Activated CD4-positive, CD25-positive, alpha-beta regulatory T cell treated with anti-CD3 and anti-CD28 coated beads, Interleukin-2, amount 50 U/mL, for 16 hours (primary cell): Measurements from ENCODE around the gene MICA.
A peak's percentile ranks its signal among the peaks of the same experiment; 100 is the strongest.
"Not testable (repeated sequence)": the region's sequence is repeated elsewhere in the genome, so short reads cannot be mapped to it uniquely, and the experiment has no call there.

ENCODE experiments used
- DNase-seq: peaks from one replicate; pipeline ENCODE4 v3.0.0-alpha.2; 2020; ENCODE audit warnings: low read depth, low spot score

MICA gene

DNA sequence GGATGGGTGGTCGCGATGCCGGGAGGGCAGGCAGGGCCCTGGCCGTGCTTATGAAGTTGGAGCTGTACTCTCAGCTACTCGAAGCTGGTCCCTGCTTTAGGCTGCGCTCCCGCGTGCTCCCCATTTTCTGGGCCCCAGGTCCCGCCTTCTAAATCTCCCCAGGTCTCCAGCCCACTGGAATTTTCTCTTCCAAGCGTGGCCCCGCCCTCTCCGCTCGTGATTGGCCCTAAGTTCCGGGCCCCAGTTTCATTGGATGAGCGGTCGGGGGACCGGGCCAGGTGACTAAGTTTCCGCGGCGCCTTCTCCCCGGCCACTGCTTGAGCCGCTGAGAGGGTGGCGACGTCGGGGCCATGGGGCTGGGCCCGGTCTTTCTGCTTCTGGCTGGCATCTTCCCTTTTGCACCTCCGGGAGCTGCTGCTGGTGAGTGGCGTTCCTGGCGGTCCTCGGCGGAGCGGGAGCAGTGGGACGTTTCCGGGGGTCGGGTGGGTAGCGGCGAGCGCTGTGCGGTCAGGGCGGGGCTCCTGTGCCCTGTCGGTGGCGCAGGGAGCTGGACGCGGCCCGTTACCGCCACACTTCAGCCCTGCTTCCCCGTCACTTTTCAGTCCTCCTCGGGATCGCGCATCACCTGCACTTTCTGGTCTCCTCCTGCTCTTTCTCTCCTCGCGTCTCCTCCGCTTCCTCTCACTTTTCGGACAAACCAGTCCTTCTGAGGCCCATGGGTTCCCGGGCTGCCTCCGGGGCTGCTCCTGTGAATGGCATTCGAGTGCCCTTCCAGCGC lies at the start of gene MICA:
Gene MICA, plus strand, starts transcription at position 313 of the 778 bp plus-strand sequence. Its CDS starts 38 bp downstream, at position 351.
- peak; percentile 50 for DNase-seq

DNA sequence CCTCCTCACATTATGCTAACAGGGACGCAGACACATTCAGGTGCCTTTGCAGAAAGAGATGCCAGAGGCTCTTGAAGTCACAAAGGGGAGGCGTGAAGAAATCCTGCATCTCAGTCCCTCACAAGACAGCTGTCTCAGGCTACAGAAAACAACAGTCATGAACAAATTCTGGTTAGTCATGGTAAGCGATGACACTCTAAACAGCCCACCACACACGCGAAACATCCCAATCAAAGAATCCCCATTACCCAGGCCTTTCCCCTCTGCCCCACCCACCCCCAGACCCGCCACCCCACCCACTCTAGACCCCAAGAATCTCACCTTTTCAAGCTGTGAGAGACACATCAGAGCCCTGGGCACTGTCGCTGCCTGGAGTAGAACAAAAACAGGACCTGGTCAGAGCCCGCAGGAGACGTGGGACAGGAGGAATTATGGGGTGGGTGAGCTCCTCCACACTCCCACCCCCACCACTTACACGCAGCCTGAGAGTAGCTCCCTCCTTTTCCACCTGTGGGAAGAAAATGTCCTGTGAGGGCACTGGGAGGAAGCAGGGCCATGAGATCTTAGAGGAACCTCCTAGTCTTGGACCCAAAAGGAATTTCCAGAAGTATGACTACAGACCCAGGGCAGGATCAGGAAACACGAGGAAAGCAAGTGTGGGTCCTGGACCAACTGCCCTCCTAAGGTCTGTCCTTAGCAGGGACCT lies 49.1 kb upstream of the MICA start:
- DNase-seq = no peak

DNA sequence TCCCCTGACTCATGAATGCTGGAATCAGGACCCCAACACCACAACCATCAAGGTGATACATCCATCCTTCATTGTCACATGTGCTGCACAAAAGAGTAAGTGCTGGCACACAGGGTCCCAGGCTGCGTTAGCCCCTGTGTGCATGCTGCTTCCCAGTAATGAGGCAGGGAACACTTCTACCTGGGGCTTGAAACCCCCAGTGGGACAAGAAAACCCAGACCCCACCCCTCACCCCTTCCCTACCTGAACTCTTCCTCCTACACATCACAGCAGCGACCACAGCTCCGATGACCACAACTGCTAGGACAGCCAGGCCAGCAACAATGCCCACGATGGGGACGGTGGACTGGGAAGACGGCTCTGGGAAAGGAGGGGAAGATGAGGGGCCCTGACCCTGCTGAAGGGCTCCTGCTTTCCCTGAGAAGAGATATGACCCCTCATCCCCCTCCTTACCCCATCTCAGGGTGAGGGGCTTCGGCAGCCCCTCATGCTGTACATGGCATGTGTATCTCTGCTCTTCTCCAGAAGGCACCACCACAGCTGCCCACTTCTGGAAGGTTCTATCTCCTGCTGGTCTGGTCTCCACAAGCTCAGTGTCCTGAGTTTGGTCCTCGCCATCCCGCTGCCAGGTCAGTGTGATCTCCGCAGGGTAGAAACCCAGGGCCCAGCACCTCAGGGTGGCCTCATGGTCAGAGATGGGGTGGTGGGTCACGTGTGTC lies 48.4 kb upstream of the MICA start:
- DNase-seq = no peak

DNA sequence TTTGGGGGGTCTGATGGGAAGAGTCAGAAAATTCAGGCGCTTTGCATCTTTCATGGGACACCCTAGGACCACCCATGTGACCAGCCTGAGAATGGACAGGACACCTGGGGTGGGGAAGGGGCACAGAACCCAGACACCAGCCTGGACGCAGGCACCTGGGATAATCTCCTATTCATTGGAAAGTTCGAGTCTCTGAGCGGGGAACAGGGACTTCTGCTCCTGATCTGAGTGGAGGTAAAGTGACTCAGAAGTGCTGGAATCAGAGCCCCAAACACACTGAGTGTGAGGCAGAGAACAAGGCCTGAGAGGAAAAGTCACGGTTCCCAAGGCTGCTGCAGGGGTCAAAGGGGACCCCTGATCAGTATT lies 47.8 kb upstream of the MICA start:
- no peak for DNase-seq

DNA sequence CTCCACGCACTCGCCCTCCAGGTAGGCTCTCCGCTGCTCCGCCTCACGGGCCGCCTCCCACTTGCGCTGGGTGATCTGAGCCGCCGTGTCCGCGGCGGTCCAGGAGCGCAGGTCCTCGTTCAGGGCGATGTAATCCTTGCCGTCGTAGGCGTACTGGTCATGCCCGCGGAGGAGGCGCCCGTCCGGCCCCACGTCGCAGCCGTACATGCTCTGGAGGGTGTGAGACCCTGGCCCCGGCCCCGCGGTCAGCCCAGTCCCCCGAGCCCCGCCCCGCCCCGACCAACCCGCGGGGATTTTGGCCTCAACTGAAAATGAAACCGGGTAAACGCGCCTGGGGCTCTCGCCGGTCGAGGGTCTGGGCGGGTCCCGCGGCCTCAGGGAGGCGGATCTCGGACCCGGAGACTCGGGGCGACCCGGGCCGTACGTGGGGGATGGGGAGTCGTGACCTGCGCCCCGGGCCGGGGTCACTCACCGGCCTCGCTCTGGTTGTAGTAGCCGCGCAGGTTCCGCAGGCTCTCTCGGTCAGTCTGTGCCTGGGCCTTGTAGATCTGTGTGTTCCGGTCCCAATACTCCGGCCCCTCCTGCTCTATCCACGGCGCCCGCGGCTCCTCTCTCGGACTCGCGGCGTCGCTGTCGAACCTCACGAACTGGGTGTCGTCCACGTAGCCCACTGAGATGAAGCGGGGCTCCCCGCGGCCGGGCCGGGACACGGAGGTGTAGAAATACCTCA lies 47.0 kb upstream of the MICA start:
- DNase-seq = no peak

DNA sequence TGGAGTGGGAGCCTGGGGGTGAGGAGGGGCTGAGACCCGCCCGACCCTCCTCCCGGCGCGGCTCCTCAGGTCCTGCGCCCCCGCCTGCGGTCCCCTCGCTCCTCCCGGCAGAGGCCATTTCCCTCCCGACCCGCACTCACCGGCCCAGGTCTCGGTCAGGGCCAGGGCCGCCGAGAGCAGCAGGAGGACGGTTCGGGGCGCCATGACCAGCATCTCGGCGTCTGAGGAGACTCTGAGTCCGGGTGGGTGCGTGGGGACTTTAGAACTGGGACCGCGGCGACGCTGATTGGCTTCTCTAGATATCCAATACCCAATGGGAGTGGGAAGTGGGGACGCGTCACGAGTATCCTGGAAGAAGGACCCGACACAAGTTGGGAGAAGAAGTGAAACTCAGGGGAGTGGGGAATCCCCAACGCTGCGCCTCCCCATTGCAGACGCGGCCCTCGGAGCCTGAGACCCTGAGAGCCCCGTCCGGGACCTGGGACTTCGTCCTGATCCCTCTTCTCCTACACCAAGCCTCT lies 46.4 kb upstream of the MICA start, which contains the start of gene HLA-B:
Gene HLA-B, minus strand, starts transcription at position 234 of the 521 bp plus-strand sequence. Its CDS starts 21 bp downstream, at position 213.
- DNase-seq = peak; percentile 61

DNA sequence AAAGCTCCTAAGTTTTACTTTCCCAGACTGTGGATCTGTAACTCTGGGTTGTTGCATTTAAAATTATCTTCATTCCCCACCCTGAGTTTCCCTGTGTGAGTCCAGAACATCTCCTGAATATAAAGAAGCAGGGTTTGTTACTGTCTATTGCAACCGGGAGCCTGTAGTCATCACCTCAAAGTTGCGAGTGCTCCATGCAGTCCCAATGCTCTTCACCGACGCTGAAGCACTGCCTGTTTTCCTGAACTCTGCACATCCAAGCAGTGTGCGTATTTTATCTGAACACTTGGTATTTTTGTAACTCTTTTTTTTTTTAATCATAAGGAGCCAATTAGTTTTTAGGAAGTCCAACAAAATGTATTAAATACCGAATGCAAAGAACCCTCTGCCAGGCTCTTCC lies 45.5 kb upstream of the MICA start:
- no peak for DNase-seq

DNA sequence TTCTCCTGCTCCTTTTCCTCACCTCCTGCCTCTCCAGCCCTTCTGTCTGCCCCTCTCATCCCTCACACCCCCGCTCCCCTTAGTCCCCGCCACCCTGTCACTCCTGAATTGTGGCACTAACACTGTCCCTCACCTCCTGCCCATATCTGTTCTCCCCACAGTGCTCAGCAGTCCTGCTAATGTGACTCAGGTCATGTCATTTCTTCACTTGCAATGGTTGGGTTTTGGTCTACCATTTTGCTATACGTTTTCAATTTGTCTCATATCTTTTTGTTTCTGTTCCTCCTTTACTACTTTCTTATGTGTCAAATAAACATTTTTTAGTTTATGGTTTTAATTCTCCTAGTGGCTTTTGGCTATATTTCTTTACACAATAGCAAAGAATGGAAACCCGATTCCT lies 45.1 kb upstream of the MICA start:
- no peak for DNase-seq

DNA sequence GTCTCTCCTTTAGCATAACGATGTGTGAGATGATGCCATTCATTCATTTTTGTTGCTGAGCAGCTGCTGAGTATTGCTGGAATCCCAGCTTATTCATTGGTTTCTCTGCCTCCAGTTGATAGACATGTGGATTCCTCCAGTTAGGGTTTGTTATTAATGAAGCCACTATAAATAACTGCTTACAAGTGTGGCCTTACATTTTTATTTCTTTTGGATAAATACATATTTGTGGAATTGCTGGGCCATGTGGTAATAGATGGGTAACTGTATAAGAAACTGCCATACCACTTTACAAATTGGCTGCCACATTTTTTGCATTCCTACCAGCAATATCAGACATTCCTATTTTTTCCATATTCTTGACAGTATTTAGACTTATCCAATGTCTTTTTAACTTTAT lies 43.8 kb upstream of the MICA start:
- no peak for DNase-seq

DNA sequence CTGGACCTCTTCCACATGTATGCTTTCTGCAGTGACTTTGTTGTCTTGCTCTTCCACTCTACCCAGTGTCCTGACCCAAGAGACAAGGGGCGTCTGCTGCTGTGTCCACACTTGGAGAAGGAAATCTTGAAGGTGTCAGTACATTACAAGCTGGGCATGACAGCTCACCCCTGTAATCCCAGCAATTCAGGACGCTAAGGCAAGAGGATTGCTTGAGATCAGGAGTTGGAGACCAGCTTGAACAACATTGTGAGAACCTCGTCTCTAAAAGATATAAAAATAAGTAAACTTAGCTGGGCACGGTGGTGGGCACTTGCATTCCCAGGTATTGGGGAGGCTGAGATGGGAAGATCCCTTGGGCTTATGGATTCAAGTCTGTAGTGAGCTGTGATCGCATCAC lies 40.6 kb upstream of the MICA start:
- no peak for DNase-seq

DNA sequence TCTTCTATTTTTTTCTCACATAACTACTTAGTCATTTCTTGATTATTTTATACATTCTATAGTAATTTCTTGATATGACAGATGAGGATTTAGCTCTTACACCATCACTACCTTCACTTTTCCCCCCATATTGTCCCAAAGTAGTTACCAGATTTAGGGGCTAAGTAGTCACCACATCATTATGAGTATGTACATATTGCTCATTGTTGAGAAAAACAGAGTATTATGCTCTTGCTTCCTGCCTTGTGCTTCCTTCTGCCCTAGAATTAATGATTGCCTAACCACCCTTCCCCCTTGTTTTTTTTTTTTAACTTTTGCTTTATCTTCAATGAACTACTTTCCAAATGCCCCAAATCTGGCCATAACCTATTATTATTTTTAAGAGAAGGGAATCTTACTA lies 39.6 kb upstream of the MICA start:
- no peak for DNase-seq

DNA sequence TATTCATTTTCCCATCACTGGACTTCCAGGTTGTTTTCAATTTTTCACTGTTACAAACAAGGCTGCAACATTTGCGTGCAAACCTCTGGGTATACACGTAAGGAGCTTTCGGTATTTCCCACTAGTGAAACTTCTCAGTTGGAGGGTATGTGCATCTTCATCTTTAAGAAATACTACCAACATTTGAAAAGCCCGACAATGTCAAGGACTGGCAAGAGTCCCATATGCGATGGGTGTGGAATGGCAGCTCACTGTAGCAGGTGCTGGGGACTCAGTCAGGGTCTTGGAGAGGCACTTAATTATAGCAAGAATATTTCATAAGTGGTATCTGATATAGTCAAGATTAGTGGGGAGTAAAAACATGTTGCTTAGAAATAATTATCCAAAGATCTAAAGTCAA lies 37.5 kb upstream of the MICA start:
- no peak for DNase-seq

DNA sequence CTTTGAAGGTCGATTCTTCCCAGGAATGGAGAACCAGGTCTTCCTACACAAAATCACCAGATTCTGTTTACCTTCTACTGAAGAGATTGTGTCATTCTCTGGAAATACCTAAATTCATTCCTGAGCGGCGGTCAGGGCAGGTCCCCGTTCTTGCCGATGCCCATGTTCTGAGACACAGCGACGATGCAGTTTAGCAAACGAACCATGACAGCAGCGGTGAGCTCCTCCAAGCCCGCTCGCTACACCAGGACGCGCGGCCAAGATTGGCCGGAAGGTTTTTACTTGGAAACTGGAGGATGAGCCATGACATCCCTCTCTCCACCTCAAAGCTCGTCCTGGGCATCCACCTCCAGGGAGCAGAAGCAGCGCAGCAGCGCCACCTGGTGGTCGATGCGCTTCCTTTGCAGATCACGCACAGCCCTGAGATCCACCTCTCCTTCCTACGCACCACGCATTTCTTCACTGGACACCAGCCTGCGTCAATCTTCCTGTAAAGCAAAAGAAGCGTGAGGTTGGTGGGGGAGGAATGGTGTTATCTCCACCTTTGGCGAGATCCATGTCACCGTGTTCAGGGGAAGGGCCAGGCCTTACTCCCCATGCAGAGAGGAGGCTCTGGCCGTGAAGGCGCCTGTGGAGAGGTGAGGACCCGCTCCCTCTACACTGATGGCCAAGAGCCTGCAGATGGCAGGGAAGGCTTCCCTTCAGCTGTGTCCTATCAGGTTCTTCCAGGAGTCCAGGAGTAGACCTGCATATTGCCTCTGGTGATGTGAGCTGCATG lies 36.5 kb upstream of the MICA start:
- peak; percentile 76 for DNase-seq

DNA sequence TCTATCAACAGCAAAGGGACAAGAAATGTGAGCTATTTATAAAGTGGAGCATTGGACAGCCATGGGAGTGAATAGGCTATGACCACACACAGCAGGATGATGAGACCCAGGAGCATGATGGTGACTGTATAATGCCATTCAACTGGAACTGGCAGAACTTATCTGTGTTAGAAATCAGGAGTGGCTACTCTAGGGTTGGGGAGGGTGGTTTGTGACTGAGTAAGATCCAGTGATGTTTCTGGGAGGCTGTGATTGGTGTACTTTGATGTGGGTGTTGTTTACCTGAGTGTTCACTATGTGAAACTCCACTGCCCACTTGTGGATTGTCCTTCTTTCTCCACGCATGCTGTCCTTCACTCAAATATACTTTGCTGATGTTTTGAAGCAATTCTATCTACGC lies 34.9 kb upstream of the MICA start:
- no peak for DNase-seq

DNA sequence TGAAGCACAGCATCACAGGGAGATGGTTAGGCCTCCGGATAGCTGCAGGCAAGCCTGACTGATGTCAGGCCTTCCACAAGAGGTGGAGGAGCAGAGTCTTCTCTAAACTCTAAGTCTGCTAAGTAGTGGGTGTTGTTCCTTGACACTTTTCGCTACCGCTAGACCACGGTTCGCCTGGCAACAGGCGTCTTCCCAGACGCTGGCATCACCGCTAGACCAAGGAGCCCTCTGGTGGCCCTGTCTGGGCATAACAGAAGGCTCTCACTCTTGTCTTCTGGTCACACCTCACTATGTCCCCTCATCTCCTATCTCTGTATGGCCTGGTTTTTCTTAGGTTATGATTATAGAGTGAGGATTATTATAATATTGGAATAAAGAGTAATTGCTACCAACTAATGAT lies 29.3 kb upstream of the MICA start:
- DNase-seq = not testable (repeated sequence)

DNA sequence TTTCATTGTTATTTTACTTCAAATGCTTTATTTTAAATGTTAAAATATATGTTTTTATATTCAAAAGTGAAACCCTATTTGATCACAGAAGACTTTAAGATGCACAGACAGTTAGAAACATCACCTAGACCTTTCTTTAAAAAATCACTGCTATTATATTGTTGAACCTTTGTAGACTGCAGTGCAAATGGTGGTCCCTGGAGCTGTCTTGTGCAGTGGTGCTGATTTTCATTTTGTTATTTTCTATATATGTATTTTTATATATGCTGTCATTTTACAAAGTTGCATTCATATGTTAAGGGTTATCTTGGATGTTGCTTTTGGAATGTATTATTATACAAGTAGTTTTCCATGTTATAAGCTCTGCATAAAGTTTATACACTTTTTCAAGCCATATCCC lies 27.7 kb upstream of the MICA start:
- no peak for DNase-seq

DNA sequence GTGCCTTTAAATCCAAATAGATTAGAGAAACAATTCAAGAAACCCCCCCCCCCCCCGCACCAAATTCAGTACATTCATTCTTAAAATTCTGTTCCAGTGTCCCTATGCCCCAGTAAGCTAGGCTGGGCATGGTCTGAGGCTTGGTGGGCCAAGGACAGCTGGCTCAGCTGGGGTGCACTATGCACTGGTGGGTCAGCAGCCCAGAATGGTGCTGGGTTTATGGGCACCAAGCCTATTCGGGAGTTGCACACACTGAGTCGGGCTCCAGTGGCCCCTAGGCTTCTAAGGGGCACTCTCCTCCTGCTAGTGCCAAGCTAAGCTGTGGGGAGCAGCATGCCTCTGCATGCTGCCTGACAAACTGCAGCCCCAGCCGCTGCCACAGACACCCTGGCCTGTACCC lies 26.4 kb upstream of the MICA start:
- no peak for DNase-seq

DNA sequence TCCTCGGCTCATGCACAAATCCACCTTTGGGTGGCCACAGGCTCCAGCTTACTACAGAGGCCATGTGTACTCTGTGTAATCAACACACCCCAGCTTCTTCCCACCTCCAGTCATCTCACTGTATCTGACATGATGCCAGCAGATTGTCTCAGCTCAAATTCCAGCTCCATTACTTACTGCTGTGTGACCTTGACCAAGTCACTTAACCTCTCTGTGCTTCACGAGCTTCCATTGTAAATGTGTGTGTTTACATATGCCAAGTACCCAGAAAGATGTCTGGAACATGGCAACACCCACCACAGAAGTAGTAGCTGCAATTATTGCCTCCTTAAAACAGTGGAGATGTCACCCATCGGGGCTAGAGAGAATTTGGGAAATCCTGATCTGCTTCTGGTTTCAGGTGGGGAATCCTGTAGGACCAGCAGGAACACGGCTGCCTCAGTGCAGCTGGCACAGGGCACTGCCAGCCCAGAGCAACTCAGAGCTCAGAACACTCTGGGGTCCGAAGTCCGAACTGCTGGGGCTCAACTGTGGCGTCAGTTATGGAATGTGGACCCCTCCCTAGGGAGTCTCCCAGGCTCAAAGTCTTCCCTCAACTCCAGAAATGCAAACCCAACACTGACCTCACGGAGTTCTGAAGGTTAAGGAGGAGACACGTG lies 25.2 kb upstream of the MICA start:
- DNase-seq = no peak

DNA sequence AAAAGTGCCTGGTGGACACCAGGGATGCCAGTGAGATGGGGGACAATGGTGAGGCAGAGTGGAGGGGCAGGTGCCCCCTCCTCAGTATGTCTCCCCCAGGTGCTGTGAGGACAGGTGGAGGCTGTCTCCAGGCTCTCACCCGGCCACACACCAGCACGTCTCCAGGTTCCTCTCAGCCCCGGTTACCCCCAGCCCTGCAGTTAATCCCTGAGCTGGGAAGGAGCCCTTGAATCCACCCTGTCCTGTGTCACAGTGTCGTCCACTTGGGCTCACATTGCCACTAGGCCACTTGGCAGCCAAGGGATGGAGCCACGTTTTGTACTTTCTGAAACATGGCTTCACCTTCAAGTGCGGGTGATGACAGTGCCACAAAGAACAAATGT lies 24.7 kb upstream of the MICA start:
- no peak for DNase-seq

DNA sequence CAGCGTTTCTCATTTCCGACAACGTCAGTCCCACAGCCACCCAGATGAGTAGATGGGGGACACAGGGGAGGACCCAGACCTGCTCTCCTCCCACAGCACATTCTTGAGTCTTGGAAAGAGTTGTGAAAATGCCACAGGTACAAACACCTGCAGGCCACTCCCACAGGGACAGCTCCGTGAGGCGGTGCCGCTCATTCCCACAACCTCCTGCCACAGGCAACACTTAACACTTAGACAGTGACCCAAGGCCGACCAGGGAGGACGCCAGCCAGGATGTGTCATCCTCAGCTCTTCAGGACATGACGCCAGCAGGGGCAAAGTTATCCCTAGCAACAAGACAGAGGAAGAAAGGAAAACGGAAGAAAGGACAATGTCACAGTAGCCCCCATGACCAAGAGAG lies 23.5 kb upstream of the MICA start:
- DNase-seq = no peak
